SK-N-DZ (cell line): ENCODE measurements around the gene AMDHD2. TPM values are rescaled to one million over a fixed set of nuclear protein-coding genes. Genes with fewer than 3 reads are reported as not detected.
"Not testable (repeated sequence)": the region's sequence is repeated elsewhere in the genome, so short reads cannot be mapped to it uniquely, and the experiment has no call there.

Source experiments
- DNase-seq: peaks from one replicate; pipeline ENCODE4 v3.0.0-alpha.2; 2015; ENCODE audit warnings: low spot score
- polyA plus RNA-seq, 2 experiments: library from polyadenylated mRNA; depleted of rRNA; stranded (reverse); fragments of >200 nt; gene quantifications; 2 replicates each; pipeline ENCODE4 v1.2.3, GENCODE V29; 2014

AMDHD2 gene, protein sequence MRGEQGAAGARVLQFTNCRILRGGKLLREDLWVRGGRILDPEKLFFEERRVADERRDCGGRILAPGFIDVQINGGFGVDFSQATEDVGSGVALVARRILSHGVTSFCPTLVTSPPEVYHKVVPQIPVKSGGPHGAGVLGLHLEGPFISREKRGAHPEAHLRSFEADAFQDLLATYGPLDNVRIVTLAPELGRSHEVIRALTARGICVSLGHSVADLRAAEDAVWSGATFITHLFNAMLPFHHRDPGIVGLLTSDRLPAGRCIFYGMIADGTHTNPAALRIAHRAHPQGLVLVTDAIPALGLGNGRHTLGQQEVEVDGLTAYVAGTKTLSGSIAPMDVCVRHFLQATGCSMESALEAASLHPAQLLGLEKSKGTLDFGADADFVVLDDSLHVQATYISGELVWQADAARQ
- polyA plus RNA-seq (2014; cell fraction: cytosol; rRNA removed) = 48.0 and 78.2 TPM in 2 replicates
- polyA plus RNA-seq (2014; cell fraction: nucleus; rRNA removed) = 525 and 549 TPM in 2 replicates

DNA sequence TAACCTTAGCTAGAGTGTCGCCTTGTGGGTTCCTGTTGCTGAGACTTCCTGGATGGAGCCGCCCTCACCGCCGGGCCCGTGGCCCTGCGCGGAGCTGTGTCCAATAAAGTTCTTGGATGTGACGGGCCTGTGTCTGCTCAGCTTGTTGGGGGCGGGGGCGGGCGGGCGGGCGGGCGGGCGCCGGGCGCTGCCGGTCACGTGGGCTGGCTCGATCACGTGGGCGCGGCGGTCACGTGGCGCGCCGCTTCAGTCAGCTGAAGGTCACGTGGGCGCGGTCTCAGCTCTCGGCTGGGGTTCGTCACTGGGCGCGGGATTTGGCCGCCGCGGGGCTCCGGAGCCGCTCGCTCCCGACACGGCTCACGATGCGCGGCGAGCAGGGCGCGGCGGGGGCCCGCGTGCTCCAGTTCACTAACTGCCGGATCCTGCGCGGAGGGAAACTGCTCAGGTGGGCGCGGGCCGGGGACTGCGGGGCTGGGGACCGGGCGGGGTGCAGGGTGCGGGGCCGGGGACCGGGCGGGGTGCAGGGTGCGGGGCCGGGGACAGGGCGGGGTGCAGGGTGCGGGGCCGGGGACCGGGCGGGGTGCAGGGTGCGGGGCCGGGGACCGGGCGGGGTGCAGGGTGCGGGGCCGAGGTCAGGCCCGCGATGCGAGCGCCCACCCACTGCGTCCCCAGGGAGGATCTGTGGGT is at the start of gene AMDHD2:
Gene AMDHD2, plus strand, starts transcription at position 275 of the 687 bp plus-strand sequence. Its CDS starts 88 bp downstream, at position 363.
- DNase-seq = peak; percentile 87

DNA sequence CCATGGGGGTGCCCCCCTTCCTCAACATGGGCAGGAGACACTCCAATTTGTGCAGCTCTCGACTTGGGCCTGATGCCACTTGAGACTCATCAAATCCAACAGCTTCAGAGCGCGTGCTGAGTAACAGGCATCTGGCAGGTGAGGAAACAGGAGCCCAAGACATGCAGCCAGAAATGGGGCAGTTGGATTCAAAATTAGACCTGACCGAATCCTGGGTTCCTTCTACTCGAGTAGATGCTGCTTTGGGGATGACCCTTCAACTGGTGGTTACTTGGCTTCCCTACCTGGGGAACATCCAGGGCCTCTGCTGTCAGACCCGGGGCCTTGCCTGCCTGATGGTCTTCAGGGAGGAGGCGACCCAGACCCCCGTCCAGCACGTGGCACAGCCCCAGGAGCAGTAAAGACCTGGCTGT is 49.6 kb upstream of the AMDHD2 start:
- no peak for DNase-seq

DNA sequence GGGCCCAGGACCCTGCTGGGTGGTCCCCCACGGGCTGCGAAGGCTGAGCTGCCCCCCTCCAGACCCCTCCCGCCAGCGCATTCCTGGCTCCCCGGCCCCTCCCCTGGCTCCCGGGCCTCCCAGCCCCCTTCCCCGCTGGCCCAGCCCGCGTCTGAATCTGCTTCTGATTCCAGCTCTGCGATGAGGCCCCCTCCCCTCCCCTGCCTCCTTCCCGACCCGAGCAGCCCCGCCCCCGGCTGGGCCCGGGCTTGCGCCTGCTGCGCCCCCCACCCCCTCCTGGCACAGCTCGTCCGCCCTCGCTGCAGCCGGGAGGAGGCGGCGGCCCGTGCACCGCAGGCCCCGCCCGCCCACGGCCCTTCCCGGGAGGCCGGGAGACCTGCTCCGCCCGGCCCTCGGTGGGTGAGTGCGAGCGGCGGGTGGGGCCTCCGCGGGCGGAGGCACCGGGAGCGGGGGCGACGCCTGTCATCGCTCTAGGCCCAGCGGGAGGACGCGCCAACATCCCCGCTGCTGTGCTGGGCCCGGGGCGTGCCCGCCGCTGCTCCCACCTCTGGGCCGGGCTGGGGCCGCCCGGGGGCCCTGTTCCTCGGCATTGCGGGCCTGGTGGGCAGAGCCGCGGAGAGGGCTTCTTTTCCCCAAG is 49.0 kb upstream of the AMDHD2 start, which contains the start of gene NTN3:
Gene NTN3, plus strand, starts transcription at position 282 of the 637 bp plus-strand sequence. CDS start 405 bp downstream, outside the sequence.
- DNase-seq = peak; percentile 84

DNA sequence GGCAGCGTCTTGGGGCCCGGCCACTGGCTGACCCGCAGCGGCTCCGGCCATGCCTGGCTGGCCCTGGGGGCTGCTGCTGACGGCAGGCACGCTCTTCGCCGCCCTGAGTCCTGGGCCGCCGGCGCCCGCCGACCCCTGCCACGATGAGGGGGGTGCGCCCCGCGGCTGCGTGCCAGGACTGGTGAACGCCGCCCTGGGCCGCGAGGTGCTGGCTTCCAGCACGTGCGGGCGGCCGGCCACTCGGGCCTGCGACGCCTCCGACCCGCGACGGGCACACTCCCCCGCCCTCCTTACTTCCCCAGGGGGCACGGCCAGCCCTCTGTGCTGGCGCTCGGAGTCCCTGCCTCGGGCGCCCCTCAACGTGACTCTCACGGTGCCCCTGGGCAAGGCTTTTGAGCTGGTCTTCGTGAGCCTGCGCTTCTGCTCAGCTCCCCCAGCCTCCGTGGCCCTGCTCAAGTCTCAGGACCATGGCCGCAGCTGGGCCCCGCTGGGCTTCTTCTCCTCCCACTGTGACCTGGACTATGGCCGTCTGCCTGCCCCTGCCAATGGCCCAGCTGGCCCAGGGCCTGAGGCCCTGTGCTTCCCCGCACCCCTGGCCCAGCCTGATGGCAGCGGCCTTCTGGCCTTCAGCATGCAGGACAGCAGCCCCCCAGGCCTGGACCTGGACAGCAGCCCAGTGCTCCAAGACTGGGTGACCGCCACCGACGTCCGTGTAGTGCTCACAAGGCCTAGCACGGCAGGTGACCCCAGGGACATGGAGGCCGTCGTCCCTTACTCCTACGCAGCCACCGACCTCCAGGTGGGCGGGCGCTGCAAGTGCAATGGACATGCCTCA is 48.3 kb upstream of the AMDHD2 start:
- no peak for DNase-seq

DNA sequence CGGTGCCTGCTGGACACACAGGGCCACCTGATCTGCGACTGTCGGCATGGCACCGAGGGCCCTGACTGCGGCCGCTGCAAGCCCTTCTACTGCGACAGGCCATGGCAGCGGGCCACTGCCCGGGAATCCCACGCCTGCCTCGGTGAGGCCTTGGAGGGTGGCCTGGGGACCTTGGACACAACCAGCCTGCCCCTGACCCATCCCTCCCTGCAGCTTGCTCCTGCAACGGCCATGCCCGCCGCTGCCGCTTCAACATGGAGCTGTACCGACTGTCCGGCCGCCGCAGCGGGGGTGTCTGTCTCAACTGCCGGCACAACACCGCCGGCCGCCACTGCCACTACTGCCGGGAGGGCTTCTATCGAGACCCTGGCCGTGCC is 47.7 kb upstream of the AMDHD2 start:
- DNase-seq = no peak

DNA sequence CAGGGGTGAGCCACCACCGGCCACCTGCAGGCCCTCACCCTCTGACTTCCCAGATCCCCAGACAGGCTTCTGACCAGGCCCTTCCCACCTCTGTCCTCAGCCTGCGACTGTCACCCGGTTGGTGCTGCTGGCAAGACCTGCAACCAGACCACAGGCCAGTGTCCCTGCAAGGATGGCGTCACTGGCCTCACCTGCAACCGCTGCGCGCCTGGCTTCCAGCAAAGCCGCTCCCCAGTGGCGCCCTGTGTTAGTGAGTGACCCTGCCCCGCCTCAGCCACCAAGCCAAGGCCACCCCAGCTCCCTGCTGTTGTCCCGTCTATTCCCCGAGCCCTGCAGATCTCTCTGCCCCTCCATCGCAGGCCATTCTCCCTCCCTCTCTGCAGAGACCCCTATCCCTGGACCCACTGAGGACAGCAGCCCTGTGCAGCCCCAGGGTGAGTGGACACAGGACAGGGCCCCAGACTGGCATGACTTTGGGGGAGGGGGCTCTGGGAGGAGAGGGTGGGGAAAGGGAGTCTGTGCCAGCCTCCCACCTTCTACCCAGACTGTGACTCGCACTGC is 47.2 kb upstream of the AMDHD2 start:
- DNase-seq = no peak

DNA sequence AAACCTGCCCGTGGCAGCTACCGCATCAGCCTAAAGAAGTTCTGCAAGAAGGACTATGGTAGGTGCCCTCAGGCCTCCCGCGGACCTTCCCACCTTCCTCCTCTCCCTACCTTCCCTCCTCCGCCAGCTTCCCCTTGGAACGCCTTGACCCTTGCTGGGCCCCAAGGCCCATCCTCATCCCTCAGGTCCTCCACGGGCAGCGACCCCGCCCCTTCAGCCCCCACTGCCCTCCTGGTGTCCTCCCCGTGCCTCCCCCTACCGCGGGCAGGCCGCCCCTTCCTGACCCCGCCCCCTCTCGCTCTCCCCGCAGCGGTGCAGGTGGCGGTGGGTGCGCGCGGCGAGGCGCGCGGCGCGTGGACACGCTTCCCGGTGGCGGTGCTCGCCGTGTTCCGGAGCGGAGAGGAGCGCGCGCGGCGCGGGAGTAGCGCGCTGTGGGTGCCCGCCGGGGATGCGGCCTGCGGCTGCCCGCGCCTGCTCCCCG is 46.7 kb upstream of the AMDHD2 start:
- peak; percentile 71 for DNase-seq

DNA sequence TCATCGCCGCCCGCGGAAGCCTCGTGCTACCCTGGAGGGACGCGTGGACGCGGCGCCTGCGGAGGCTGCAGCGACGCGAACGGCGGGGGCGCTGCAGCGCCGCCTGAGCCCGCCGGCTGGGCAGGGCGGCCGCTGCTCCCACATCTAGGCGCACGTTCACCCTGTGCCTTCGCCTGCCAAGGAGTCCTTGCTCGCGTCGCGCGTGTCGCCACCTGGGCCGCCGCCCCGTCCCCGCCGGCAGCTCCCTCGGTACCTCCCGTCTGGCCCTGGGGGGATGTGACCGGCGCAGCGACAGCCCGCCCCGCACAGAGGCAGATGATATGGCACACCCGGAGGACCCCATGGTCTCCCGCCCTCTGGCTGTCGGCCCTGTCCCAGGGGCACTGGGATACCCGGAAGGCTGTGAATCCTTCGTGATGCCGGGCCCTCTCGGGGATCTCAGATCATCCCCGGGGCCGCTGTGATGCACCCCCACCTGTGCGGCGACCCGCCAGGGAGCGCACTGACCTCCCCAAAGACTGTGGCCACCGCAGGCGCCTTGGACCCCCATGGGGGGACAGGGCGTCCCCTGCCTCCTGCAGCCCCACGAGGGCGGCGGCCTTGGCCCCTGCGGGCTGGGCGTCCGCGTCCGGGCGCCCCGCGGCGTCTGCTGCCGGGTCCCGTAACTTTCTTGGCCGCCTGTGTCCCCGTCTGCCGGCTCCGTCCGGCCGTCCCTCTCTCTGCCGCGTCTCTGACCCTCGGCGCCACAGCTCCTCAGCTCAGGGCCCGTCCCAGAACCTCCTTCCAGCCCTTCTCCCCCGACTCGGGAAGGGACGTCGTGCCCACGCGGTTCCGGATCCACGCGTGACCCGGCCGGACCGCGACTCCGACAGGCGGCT is 45.9 kb upstream of the AMDHD2 start:
- DNase-seq = peak; percentile 49

DNA sequence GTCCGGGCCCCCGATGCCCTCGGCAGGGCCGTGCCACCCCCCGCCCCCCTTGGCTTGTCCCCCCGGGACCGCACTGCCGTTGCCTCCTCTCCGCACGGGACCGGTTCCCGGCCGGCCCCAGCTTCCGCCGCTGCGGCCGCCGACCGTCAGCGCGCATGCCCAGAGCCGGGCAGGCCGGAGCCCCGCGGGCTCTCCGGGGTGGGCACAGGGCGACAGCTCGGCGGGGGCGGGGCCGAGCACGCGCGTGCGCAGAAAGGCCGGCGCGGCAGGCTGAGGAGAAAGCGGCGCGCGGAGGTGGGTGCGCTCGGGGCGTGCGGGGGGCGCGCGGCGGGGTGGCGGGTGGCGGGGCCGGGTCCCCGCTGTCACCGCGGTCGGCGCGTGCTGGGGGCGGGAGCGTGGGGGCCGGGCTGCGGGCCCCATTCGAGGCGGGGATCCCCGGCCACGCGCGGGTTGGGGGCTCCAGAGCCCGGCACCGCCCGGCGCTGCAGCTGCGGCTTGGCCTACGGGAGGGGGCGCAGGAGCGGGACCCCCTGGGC is 45.2 kb upstream of the AMDHD2 start, which contains the start of gene TBC1D24:
Gene TBC1D24, plus strand, starts transcription at position 251 of the 536 bp plus-strand sequence. CDS start 21,022 bp downstream, outside the sequence.
- peak; percentile 82 for DNase-seq

DNA sequence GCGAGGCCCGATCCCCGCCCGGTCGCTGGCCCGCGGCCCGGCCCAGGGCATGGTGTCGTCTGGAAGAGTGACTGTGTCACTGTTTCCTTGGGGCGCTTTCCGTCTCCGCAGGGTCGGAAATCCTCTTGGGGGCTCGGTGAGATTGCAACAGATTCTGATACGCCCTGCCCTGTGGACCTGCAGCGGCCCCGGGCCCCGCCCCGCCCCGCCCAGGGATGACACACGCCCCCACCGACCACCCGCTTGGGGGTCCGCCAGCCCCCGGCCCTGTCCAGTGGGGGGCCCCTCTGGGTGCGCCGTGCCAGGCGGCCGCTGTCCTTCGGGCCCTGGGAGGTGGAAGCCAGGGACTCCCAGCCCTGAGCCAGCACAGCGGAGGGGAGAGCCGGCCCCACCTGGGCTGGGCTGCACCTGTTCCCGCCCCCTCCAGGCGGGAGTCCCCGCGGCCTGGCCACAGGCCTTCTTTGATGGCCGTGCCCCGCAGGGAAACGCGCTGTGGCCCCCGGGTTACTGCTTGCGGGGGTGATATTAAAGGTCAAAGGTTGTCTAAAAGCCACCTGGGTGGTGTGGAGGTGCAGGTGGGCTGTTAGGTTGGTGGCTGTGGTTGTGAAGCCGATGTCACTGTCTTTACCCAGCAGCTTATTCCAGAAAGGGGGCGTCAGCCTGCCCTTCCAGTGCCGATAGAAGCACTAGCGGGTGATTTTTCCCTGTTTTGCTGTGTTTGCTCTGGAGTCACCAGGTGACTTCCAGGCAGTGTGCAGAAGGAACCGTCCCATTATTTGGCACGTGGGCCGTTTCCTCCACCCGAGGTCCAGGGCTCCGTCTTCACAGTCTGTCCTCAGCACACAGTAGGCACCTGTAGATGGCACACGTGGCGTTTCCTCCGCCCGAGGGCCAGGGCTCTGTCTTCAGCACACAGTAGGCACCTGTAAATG is 44.5 kb upstream of the AMDHD2 start:
- DNase-seq = no peak

DNA sequence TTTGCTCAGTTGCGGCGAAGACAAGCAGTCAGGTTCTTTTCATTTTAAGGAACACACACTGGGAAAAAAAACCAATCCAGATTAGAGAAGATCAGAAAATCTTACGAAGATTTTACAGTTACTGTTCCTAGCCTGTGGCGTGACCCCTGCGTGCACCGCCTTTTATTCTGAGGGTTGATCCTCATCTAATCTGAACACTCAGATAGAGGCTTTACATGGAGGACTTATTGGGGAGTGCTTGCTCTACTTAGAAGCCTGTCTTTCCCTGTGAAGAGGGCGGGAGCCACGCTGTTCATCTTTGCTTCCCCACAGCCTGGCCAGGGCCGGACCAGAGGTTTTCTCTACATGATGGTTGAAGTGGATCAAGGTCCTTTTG is 43.8 kb upstream of the AMDHD2 start:
- no peak for DNase-seq

DNA sequence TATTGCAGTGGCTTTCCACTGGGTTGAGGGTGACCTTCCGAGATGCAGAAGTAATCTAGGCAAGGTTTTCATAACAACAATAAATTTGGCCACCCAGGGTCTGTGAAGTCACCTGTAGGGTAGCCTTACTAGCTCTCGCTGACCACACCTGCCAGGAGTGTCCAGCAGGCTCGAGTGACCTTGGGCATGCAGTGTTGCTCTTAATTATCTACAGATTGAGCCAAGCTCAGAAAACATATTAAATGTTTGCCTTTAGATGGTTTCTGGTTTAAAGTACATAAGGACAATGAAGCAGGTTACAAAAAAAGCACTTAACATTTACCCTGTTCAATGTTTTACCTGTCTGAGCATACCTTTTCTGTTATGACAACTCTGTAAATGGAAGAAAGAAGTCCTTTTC is 43.4 kb upstream of the AMDHD2 start:
- DNase-seq = no peak

DNA sequence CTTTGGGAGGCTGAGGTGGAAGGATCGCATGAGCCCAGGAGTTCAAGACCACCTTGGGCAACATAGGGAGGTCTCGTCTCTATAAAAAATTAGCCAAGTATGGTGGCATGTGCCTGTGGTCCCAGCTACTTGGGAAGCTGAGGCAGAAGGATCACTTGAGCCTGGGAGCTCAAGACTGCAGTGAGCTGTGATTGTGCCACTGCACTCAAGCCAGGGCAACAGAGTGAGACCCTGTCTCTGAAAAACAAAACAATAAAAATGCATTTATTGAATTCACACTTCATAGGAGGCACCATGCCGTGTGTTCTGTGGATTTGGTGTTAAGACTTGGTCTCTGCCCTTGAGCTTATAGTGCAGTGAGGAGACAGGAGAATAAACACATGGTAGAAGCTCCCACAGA is 42.8 kb upstream of the AMDHD2 start:
- no peak for DNase-seq

DNA sequence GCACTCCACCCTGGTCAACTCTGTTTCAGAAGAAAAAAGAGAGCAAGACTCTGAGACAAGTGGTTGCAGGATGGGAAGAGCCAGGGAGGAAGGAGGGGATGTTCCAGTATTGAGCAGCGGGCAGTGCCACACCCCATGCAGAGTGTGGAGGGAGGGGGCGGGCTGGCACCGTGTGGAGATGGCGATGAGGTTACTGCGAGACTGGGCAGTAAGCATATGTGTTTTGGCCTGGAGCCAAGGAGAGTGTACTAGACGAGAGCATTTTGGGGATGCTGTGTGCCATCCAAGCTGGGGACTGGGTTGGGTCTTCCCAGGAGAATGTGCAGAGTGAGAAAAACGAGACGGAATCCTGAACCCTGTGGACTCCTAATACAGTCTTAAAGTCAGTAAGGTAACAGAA is 41.9 kb upstream of the AMDHD2 start:
- DNase-seq = no peak

DNA sequence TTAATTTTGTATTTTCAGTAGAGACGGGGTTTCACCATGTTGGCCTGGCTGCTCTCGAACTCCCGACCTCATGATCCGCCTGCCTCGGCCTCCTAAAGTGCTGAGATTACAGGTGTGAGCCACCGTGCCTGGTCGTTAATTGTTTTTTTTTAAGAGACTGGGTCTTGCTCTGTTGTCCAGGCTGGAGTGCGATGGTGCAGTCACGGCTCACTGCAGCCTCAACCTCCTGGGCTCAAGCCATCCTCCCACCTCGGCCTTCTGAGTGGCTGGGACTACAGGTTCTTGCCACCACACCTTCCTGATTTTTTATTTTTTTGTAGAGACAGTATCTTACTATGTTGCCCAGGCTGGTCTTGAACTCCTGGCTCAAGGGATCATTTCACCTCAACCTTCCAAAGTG is 40.2 kb upstream of the AMDHD2 start:
- not testable (repeated sequence) for DNase-seq

DNA sequence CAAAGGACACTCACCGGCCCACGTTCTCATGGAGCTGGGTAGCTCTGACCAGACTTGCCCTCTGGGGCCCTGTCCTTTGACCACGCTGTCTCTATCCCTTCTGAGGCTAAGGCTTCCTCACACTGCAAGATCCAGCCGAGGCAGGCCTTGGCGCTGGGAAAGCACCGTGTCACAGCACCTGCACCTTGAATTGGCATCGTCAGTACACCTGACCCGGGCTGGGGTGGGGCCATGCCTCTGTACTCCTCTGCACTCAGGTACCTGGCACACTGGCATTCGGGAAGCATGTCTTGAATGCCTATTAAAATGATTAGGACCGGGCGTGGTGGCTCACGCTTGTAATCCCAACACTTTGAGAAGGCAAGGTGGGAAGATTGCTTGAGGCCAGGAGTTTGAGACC is 39.2 kb upstream of the AMDHD2 start:
- no peak for DNase-seq

DNA sequence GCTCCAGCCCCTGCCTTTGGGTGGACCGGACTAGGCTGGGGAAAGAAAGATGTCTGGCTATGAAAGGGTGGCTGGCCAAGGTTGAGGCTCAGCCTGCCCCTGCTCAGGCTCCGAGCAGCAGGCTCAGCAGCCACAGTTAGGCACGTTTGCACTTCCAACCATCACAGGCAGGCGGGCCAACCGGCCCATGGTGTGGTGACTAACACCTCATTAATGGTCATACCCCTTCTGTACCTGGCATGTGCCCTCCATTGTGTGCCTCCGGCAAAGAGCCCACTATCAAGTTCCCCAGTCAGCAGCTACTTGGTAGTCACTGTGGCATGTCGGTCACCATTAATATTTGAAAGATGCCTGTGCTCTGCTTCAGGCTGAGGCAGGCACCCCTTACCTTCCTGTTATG is 38.5 kb upstream of the AMDHD2 start:
- DNase-seq = no peak

DNA sequence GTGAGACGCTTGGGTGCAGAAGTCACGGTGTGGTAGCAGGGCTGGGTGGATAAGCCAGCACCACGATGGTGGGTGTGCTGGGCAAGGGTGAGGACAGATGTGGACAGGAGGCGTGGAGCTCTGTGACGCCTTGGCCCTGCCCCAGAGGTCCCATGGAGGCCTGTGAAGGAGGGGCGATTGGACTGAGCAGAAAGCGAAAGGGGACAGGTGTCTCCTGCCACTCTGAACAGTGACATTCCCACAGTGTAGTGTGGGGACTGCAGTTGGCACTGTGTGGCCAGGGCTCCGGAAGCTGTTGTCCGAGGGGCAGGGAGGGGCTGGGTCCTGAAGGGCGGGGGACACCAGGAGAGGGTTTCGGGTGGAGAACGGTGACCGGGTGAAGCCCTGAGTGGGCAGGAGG is 37.9 kb upstream of the AMDHD2 start:
- DNase-seq = no peak
